Activated CD4-positive, alpha-beta T cell treated with anti-CD3 and anti-CD28 coated beads, Interleukin-2, Interleukin-6, amounts not matched to agents 100 ng/mL and 50 ng/mL, durations not matched to agents 16 hours and 8 hours (primary cell): ENCODE measurements around the gene ADGRG2.
"Not testable (repeated sequence)": the region's sequence is repeated elsewhere in the genome, so short reads cannot be mapped to it uniquely, and the experiment has no call there.

Experiments
- DNase-seq: peaks from one replicate; pipeline ENCODE4 v3.0.0-alpha.2; 2020

ADGRG2 gene

DNA sequence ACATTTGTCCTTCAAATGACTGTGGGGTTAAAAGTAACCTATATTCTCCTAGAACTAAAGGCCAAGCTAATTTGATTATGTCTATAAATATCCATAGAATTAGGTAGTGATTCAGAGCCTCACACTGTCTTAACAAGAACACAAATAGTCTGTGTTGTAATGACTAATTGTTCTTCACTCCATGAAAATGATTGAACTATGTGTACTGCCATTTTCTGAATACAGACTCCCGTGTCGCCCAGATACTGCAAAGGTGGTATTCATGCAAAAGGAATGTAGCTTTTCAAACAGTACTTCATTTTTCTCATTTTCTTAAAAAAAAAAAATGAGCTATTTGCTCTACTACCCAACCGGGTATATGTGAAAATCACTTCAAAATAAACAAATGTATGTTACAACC is 127.0 kb downstream of the ADGRG2 start:
- no peak for DNase-seq

DNA sequence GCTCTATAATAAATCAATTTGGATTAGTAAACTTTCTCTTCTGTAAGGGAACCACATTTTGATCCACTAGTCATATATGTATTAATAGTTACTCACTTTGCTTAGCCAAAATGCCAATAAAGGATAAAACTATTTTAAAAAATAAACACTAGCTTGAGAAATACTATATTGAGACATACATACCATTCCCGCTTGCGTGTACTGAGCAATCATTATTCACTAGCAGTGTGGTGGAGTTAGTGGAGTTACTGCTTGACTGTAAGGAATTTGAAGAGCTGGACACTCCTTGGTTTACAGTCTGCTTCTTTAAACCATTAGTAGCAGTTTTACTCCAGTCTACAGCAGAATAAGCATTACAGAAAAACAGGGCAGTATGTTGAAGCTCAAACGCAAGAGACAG is 127.6 kb downstream of the ADGRG2 start:
- no peak for DNase-seq

DNA sequence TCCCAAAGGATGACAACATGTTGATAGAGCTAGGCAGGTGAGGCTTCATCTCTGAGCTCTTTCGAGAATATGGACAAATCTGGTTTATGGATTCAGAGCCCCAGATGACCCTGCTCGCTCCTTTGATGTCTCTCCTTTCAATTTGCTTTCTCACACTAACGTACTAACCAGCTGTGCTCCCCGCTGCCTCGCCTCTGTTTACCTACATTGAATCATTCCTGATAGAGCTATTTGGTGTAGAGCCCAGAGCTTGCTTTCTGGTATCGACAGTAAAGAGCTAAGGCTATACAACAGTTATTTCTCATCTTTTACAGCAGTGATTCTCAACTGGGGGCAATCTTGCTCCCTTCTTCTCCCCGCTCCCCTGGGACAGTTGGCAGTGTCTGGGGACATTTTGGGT is 129.4 kb downstream of the ADGRG2 start:
- no peak for DNase-seq

DNA sequence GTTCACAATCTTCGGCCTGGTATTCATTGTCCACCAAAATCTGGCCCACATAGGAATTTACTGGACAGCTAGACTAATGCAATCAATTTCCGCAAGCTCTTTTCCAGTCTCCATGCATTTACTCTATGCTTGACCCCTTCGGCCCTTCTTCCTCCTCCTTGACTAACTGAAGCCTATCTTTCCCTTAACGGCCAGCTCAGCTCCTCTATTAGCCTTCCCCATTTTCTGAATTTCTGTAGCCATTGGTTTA is 137.2 kb downstream of the ADGRG2 start:
- DNase-seq = no peak

DNA sequence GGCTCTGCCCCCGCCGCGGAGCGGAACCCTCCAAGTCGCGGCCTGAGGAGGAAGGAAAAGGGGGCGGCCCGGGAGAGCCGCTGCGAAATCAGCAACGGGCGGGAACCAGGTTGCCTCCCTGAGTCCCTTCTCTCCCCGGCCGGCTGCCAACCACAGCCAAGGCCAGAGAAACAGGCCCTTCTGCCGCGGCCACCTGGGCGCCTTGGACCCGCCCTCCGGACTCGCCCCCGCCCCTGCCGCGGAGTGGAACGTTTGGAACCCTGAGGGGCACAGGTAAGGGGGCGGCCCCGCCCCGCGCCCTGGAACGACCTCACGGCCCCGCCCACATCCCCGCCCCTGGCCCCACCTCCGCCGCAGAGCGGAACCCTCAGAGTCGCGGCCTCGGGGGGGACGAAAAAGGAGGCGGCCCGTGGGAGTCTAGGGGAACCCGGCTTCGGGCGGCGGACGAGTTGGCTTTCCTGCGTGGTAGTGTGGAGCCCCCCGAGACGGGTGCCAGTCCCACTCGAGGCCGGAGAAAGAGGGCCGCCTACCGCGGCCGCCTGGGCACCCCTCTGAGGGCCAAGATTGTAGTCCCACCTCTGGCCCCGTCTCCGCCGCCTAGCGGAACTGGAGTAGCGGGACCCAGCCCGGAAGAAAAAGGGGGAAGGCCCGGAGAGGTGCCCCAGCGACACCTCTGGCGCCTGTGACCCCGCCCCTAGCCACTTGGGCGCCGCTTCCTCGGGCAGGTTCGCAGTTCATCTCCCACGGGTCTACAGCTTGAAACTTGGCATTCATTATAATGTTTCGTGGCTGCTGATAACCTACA is 137.7 kb downstream of the ADGRG2 start:
- peak; percentile 85 for DNase-seq

DNA sequence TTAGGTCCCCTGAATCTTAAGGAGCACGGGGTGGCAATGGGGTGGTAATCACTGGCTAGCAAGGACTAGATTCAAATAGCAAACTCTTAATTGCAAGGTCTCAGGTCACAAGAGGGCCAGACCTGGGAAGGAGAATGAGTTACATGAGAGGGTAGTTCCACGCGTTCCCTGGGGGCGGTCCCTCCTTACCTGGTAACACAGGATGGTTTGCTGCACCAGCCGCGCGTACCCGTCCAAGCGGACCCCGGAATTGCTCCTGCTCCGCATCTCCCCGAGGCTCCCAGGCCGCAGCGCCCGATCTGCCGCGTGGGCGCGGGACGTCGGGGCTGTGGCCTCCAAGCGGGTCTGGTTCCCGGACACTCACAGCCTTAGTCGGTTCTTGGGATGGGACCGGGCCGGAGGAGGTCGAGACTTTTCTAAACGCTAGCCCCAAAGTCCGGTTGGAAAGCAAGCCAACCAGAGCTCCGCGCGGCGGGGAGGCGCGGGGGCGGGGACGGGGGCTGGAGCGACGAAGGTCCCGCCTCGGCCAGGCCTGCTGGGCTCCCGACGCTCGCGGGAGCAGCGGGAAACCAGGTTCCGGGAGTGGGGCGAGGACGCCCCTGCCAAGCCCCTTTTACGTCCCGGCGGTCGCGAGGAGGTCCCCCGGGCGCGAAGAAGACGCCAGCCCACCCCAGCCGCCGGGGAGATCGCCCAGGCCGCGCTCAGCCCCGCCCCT is 138.4 kb downstream of the ADGRG2 start, which contains the start of gene PHKA2:
PHKA2 (minus strand) TSS at position 449 of the 715 bp plus-strand sequence; CDS start at position 267, 182 bp downstream.
- peak; percentile 57 for DNase-seq

DNA sequence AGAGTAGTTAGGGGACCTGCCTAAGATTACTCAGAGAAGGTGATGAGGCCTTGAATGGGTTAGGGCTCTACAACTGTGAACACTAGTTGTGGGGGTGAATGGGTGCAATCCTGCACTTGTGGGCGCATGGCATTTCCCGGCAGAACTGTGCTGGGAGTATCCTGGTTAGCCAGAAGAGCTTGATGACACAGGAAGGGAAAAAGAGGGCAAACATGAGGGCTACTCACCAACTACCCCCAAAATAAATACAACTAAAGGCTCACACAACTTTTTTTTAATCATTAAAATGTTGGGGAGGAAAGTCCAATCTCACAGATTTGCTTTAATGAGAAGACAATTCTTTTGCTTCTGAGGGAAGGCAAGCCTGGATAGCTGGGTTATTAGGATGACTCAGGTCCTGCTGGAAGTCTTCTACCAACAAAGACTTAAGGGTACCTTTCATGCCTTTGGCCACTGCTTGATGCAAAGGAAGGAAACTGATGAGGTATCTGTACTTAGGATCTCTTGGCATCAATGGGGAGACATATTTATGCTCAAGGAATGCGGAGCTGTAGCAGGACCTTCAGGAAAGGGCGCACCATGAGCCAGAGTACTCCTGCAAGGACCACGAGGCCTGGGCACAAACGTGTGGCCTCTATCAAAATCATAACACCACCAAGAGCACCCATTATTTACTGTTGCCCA is 141.0 kb downstream of the ADGRG2 start:
- no peak for DNase-seq

DNA sequence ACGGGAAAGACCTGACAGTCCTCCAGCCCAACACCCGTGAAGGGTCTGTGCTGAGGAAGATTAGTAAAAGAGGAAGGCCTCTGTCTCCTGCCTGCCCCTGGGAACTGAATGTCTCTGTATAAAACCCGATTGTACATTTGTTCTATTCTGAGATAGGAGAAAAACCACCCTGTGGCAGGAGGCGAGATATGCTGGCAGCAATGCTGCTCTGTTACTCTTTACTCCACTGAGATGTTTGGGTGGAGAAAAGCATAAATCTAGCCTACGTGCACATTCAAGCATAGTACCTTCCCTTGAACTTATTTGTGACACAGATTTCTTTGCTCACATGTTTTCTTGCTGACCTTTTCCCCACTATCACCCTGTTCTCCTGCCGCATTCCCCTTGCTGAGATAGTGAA is 142.0 kb downstream of the ADGRG2 start:
- not testable (repeated sequence) for DNase-seq

DNA sequence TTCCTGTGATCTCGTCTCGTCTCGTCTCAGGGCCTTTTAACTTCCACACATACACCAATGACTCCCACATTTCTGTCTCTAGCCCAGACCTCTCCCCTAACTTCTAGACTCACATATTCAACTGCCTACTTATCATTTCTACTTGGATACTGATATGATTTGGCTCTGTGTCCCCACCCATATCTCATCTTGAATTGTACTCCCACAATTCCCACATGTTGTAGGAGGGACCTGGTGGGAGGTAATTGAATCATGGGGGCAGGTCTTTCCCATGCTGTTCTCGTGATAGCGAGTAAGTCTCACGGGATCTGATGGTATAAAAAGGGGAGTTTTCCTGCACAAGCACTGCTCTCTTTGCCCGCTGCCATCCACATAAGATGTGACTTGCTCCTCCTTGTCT is 147.3 kb downstream of the ADGRG2 start:
- DNase-seq = no peak

DNA sequence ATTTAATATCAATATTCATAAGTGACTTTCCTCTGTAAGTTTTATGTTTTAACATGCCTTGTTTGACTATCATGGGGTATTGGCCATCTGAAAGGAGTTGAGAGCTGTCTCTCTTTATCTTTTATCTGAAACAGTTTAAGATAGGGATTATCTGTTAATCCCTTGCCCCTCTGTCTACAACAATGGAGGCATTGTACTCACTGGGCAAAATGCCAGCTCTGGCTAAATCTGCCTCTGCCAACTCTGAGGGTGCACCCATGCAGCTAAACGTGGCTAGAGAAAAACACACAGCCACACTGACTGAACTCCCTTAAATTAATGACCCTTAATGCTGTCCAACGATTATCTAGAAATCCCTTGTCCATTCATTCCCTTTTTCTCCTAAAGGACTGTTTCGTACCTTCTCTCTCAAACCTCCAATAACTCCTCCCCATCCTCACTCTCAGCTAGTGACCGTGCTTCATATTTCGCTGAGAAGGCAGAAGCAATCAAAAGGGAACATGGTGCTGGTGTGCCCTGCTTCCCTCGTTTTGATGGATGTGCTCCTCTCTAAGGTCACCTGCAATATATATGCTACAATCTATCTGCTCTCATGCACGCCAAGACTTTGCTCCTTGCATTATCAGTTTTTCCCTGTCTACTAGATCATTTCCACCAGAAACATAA is 148.6 kb downstream of the ADGRG2 start:
- no peak for DNase-seq

DNA sequence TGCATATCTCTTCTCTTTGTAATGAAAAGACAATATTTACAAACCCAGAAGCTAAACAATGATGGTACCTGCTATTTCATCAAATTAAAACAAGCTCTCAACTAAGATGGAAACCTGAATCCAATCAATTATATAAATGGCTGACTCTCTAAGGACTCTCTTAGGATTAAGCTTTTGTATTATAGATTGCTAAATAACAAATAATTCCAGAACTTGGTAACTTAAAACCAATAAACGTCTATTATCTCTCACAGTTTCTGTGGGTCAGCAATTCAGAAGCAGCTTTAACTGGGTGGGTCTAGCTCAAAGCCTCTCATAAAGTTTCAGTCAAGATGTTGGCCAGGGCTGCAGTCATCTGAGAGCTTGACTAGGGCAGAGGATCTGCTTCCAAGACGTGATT is 150.8 kb downstream of the ADGRG2 start:
- DNase-seq = no peak

DNA sequence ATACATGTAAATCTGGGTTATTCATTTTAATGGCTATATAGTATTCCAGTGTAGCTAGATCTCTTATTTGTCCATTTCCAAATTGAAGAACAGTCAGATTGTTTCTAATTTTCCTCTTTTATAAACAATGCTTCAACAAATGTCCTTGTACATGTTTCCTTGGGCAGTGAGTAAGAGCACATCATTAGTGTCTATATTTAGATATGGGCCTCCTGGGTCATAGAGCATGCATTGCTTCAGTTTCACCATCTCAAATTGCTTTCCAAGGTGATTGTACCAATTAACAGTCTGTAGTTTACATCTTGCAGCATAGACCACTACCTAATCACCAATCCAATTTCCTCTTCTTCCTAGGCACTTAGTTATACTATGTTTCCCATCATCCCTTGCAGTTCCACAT is 151.8 kb downstream of the ADGRG2 start:
- DNase-seq = no peak

DNA sequence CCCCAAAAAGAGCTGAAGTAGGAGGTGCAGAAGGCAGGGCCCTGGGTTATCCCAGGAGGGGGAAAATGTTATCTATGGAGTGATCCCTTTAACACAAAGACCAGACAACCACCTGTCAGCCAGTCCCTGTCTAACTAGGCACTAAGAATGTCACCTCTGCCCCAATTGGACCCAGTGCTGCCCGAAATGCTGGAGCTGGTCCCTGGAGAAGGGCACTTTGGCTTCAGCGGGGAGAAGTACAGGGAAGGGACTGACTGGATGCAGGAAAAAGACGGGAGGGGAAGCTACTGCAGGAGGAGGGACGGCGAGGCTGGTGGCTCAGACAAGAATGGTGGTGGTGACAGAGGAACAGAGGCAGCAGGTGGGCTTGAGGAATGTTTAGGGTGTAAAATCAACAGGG is 155.6 kb downstream of the ADGRG2 start:
- DNase-seq = no peak

DNA sequence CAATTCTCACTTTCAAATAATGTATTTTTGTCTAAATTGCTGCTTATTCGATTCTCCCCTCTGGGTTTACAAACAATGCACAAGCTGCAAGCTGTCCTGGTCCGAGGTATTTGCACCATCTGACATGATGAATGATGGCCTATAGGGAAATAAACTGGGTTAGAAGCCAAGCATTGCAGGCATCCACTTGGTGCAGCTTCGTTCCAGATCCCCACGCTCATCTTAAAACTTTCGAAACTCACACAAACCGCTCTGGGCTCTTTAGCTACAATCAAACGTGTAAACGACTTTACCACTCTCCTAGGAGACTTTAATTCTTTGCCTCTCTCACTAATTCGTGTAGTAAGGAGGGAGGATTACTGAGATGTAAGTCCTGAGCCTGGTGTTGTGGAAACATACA is 157.4 kb downstream of the ADGRG2 start:
- no peak for DNase-seq

DNA sequence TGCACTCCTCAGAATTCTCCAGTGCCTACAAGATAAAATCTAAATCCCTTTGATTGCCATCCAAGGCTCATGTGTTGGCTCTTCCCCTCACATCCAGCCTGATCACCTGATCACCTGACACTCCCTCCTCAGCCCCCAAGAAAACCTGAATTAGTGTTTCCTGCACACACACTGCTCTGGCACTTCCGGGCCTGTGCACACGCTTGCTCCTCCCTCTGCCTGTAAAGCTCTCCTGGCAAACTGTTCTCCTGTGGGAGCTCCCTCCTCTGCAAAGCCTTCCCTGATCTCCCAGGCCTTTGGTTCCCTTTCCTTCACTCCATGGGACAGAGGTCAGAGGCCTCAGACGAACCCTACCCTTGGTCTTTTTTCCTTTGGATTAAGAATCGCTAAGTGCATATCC is 158.2 kb downstream of the ADGRG2 start:
- DNase-seq = no peak

DNA sequence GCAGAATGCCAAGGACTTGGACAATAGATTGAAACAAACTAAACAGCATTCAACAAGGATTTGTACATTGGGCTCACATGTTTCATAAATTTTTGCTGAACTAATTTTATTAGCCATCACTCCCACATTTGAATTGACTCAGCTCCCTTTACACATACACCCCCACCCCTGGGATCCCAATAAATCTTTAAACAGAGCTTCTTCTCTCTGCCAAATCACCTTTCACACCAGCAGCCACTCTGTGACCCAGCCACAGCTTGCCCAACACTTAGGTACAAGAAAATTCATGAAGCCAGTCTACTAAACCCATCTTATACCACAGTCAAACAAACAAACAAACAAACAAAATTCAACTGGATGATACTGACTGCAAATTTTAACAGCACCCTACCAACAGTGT is 159.9 kb downstream of the ADGRG2 start:
- no peak for DNase-seq

DNA sequence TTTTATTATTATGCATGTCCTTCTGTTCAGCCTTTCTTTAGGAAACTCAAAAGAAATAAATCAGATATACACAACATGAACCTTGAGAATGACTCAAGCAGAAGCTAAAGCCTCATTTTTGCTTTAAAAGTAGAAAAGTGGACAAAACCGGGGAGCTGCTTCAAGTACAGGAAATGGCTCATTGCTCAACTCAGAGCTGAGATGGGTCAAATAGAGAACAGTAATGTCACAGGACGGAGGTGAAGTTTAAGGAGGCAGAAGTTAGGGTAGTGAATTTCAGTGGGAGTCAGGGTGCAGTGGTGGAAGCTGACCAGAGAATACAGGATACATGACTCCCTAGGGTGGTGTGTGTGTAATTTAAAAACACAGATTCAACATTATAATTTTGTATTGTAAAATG is 160.6 kb downstream of the ADGRG2 start:
- DNase-seq = peak; percentile 37

DNA sequence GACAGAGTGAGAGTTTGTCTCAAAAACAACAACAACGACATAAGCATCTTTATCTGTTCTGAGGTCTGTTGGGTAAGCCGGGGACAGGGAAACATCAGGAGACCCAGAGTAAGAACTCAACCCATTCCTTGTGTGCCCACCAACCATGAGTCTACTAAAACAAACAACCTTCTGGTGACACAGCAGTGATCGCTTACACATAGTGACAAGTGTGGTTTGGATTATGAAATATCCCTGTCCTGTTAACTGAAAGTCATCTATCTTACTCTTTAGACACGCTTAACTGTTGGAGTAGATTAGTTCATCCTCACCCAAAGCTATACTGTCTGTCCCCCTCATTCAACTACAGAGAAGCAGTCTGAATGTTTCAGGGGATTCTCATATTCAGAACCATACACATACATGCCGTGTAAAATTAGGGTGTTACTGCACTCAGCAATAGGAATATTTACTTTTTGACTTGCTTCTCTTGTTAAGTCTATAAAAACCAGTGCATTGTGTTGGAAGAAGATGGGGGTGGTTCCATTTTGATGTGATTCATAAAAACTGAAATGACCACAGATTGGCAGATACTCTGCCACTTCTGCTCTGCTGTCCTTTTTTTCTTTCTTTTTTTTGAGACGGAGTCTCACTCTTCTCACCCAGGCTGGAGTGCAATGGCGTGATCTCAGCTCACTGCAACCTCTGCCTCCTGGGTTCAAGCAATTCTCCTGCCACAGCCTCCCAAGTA is 165.8 kb downstream of the ADGRG2 start:
- DNase-seq = no peak

DNA sequence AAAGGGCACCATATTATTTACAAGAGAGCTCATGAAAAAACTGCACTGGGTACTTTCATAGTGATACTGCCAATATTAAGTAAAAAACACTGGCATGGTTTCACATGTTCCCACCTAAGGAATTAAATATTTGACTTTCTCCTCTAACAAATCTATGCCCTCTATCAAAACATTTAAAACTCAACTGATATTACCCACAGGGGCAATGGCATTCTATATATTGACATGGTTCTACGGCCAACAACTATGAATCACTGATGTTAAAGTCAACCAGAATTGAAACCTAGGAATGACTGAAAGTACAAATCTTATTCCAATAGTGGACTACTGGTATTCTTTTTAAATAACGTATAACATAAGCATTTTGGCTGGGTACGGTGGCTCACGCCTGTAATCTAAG is 166.6 kb downstream of the ADGRG2 start:
- no peak for DNase-seq

DNA sequence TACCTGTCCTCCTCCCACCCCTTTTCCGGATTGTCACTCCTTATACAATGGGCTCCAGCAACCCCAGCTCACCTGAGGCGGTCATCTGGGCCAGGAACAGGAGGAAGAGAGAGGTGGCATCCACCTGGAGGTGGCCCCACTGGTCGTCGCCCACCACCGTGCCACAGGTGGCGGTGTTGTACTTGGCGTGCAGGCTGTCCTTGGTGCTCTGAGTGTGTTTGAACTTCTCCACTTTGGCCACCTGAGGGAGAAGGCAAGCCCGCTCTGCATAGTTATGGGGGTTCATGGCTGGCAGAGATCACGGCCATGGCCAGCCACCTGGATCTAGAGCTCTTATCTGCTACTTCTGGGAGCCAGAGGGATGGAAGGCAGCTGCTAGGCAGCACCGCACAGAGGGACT is 171.2 kb downstream of the ADGRG2 start:
- no peak for DNase-seq

DNA sequence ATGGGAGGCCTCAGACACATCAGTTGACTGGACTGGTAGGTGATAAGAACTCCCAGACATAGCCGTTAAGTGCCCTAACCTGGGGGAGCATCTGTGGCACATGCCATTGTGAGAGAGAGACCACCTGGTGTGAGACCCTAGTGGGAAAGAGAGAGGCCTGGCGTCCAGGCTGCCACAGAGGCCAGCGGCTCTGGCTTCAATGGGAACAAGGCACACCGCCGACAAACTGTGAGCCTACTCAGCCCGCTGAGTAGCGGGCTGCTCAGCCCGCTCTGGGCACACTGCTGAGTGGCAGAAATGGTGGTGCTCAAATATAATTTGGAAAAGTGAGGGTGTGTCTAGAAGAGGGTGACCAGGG is 172.3 kb downstream of the ADGRG2 start:
- no peak for DNase-seq

DNA sequence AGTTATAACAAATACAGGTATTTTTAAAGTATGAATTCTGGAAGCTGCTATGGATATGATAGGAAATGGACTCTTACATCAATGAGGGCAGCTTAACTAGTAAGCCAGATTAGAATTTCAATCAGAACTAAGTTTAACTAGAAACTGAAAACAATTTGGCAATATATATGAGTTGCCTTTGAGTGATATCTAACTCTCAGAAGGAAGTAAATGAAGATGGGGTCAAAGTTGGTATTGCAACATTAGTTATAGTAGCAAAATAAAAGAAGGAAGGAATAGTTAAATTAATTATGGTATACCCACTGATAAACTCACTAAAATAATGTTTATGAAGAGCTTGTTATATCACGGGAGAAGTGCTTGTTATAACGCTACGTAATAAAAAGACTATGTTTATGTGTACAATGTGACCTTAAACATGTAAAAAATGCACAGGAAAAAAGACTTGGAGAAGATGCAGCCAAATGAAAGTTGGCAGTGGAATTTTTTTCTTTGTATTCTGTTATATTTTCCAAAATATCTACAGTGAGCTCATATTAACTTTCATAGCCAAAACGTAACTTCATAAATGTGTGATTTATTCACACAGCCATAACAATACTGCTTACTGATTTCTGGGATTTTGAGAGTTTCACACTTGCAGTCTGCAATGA is 172.9 kb downstream of the ADGRG2 start:
- DNase-seq = no peak

DNA sequence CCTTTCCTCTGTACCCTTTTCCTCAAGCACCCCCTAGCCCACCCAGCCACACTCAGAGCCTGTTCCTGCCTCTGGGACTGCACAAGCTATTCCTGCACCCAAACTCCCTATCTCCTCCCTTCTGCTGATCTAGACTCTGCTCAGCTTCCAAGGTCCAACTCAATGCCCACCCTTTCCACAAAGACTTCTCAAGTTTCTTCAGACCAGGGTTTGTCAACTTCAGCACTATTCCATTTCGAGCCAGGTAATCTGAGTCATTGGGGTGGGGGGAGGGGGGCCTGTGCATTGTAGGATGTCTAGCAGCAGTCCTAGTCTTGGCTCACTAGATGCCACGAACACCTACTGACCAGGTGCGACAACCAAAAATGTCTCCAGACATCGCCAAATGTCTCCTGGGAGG is 175.7 kb downstream of the ADGRG2 start:
- DNase-seq = no peak
